GM18517 (cell line): ENCODE data around the gene CTNNA2.

Experiments
- ATAC-seq: cut with Tn5 transposase; IDR thresholded peaks from one replicate; pipeline ENCODE4 v1.9.1; 2021; ENCODE audit warnings: mild to moderate bottlenecking, moderate library complexity; ENCODE audit not compliant: unreplicated experiment

Gene CTNNA2

DNA sequence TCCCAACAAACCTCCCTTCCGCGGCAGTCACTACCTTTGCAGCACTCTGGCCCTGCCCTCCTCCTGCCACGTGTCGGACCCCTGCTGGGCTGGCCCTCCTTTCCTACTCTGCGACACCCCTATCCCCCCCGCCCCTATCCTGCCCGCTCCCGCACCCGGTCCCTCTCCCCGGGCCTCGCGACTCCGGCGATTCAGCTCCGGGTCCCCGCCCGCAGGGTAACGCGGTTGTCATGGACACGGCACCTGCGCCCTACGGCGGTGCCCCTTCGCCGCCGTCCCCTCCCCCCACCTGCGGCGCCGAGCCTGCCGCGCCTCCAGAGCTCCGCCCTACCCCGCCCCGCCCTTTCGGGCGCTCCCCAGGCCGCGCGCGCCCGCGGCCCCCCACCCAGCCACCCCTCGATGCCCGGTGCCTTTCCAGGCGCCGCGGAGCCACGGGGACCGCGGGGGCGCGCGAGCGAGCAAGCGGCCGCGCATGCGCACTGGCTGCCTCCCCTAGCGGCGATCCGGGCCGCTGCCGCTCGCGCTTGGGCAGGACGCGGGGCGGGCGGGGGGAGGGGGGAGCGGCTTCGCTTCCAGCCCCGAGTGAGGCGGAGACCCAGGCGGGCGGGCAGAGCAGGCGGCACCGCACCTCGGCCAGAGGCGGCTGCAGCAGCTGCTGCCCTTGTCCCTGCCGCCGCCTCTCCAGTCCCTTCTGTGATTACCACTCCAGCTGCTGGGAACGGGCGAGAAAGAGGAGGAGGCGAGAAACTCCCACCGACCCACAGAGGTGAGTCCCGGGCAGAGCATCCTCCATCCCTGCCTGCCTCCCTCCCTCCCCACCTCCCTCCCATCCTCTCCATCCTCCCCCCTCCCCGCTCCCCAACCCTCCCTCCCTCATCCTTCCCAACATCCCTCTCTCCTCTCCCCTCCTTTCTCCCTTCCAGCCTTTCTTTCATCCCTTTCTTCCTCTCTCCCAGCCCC is at the start of gene CTNNA2:
Gene CTNNA2 (plus strand): TSS at position 610 of the 960 bp plus-strand sequence.
- no peak for ATAC-seq

DNA sequence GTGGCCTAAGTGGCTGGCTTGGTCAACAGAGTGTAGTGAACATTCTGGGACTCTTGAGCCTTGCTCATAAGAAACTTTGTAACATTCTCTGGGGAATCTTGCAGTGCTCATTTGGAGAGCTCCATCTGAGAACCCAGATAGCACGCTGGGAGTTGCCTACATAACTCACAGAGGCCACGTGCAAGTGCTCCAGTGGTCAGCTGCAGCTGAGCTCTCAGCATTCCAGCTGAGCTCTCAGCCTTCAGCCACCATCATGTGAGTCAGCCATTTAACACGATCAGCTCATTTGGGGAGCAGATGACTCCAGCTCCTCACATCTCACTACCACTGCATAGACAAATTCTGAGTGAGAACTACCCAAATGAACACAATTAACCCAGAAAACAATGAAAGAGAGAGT is 25.5 kb upstream of the CTNNA2 start:
- no peak for ATAC-seq

DNA sequence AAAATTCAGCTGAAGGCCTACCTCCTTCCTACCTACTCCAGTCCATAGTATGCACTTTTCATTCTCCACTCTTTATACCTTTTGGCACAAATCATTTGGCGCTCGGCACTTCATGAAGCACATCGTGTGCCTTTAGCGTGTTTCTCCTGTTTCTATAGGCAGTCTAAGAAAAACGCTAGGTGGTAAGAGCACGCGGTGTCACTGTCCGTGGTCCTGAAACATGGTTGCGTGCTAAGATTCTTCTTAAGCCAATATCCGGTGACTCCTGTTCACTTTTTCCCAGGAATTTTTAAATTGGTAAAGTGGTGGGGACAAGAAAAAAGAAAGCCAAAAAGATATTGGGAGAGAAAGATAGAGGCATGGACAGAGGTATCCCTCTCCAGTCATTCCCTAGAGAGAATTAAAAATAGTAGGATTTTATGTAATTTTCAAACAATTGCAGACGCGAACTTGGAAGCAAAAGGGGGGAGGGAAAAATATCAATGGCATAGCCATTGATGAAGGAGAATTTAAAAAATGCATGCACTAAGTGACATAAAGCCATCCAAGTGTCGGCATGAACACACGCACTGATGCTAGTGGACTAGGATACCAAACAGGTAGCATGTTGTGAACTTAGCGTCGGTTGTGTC is 1.4 kb upstream of the CTNNA2 start:
- ATAC-seq = no peak

GRCh38 chr2:79513711-79514110 is 860 bp downstream of the CTNNA2 start:
- ATAC-seq = no peak

GRCh38 chr2:79529636-79530035 is 16.8 kb downstream of the CTNNA2 start:
- ATAC-seq = no peak

DNA sequence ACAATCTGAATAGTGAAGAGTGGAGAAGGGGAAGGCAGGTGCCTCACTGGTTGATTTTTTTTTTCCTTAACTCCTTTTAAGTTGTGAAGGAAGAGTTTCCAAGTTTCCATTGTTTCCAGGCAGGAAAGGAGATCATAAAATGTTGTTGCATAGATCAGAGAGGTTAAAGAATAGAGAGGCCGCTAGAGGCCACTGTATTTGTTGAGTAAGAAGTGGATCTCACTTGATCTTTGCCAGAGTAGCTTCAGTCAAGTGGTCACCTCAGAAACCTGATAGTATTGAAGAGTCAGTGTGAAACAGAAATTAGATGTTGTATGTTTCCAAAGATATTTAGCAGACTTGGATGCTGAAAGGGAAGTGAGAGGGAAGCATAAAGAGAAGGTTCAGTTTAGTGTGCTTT is 17.6 kb downstream of the CTNNA2 start:
- no peak for ATAC-seq

DNA sequence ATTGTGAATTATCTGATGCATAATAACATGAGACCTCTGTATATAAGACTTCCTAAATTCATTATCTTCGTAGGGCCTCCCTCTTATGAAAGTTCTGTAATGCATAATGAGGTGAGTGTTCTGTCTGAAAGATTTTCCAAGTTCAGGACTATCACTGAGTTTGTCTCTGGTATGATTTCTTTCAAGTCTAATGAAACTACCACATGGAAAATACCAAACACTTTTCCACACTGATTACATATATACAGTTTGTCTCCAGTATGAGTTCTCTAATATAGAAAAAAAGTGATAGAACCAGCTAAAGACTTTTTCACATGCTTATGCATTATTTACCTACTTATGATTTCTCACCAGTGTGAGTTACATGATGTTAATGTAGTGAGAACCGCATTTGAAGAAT is 34.7 kb downstream of the CTNNA2 start:
- no peak for ATAC-seq

- no peak for ATAC-seq
These were observed 39.8 kb downstream of the CTNNA2 start for GRCh38 chr2:79552653-79553052.

- ATAC-seq = no peak
These were observed 42.0 kb downstream of the CTNNA2 start for GRCh38 chr2:79554899-79555298.

DNA sequence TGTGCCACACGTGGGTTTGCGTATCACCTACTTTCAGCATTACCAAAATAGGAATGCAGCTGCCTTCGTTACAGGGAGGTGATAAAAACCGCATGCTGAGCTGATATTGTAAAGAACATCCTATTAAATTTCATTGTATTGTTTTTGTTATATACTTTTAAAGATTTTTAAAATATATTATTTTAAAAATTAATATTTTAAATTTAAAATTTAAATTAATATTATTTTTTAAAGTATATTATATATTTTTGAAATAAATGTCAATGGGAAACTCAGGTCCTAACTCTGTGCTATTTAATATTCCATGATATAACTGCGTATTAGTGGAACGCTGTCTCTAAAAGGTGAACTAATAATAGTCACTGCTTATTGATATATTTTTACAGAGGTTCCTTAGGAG is 51.2 kb downstream of the CTNNA2 start:
- no peak for ATAC-seq

- no peak for ATAC-seq
These were observed 56.2 kb downstream of the CTNNA2 start for GRCh38 chr2:79569048-79569447.

GRCh38 chr2:79573895-79574674 is 61.2 kb downstream of the CTNNA2 start:
- no peak for ATAC-seq

DNA sequence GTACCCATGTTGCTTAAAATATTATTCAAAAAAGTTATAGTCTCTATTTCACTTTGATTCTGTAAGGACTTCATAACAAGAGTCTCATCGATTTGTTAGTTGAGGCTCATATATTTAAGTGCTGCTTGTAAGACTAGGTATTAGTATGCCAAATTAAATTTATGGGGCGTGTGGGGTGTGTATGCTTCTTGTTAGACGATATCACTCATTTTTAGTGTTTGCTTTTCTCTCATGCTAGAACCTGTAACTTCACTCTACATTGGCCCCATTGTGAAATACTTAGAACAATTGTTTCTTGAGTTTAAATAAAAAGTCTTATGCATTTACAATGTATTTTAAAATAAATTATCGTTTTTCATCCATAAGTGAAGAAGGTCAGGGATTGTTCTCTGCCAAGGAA is 63.6 kb downstream of the CTNNA2 start:
- ATAC-seq = no peak

- no peak for ATAC-seq
These were observed 66.1 kb downstream of the CTNNA2 start for GRCh38 chr2:79578952-79579351.

- ATAC-seq = no peak
These were observed 67.3 kb downstream of the CTNNA2 start for GRCh38 chr2:79580175-79580574.

- no peak for ATAC-seq
These were observed 73.0 kb downstream of the CTNNA2 start for GRCh38 chr2:79585701-79586433.

- ATAC-seq = no peak
These were observed 78.4 kb downstream of the CTNNA2 start for GRCh38 chr2:79591281-79591680.

- ATAC-seq = no peak
These were observed 80.5 kb downstream of the CTNNA2 start for GRCh38 chr2:79593237-79593867.

GRCh38 chr2:79596403-79596802 is 83.6 kb downstream of the CTNNA2 start:
- ATAC-seq = no peak

DNA sequence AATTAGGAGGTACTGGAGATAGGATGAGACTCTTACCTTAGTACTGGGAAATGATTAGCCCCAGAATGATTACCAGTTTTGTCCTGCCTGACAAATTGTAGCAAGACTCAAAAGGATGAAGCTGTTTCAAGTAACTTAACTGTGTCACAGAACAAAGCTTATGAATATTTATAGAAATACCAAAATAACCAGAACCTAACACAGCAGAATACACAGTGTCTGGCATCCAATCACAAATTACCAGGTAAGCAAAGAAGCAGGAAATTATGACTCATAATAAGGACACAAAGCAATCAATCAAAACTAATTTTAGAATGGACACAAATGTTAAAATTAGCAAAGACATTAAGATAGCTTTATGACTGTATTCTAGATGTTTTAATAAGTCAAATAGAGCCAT is 91.9 kb downstream of the CTNNA2 start:
- no peak for ATAC-seq
